HG03520 (cell line): ENCODE results near the gene RMDN2.

Experiments
- ATAC-seq: cut with Tn5 transposase; IDR thresholded peaks from one replicate; pipeline ENCODE4 v1.9.1; 2021; ENCODE audit warnings: mild to moderate bottlenecking, moderate library complexity; ENCODE audit not compliant: unreplicated experiment

RMDN2 gene

GRCh38 chr2:37896319-37896718, 28.8 kb upstream of the RMDN2 start:
- ATAC-seq, result no peak

GRCh38 chr2:37897511-37897910, 27.6 kb upstream of the RMDN2 start:
- no peak for ATAC-seq

- no peak for ATAC-seq
Observed at GRCh38 chr2:37898448-37898847, 26.6 kb upstream of the RMDN2 start.

GRCh38 chr2:37902991-37903390, 22.1 kb upstream of the RMDN2 start:
- ATAC-seq, result no peak

- no peak for ATAC-seq
Observed at GRCh38 chr2:37904425-37904824, 20.7 kb upstream of the RMDN2 start.

- no peak for ATAC-seq
Observed at GRCh38 chr2:37904993-37905392, 20.1 kb upstream of the RMDN2 start.

GRCh38 chr2:37906131-37906530, 19.0 kb upstream of the RMDN2 start:
- no peak for ATAC-seq

- ATAC-seq, result no peak
Observed at GRCh38 chr2:37907501-37908225, 17.4 kb upstream of the RMDN2 start.

GRCh38 chr2:37911296-37911873, 13.7 kb upstream of the RMDN2 start:
- no peak for ATAC-seq

- ATAC-seq, result no peak
Observed at GRCh38 chr2:37912056-37912455, 13.0 kb upstream of the RMDN2 start.

- no peak for ATAC-seq
Observed at GRCh38 chr2:37912616-37913015, 12.5 kb upstream of the RMDN2 start.

GRCh38 chr2:37914340-37914739, 10.7 kb upstream of the RMDN2 start:
- ATAC-seq, result no peak

GRCh38 chr2:37915773-37916172, 9.3 kb upstream of the RMDN2 start:
- no peak for ATAC-seq

GRCh38 chr2:37916512-37917082, 8.5 kb upstream of the RMDN2 start:
- no peak for ATAC-seq

GRCh38 chr2:37917281-37918228, 7.5 kb upstream of the RMDN2 start:
- no peak for ATAC-seq

GRCh38 chr2:37918742-37919186, 6.3 kb upstream of the RMDN2 start:
- no peak for ATAC-seq

GRCh38 chr2:37919631-37920032, 5.5 kb upstream of the RMDN2 start:
- no peak for ATAC-seq

GRCh38 chr2:37920570-37920969, 4.5 kb upstream of the RMDN2 start:
- no peak for ATAC-seq

GRCh38 chr2:37921781-37922180, 3.3 kb upstream of the RMDN2 start:
- no peak for ATAC-seq

GRCh38 chr2:37923308-37924055, 1.6 kb upstream of the RMDN2 start:
- ATAC-seq, result no peak

- no peak for ATAC-seq
Observed at GRCh38 chr2:37926635-37927034, 1.5 kb downstream of the RMDN2 start.
